Upper lobe of left lung (tissue), 6 donors: ENCODE data around the gene DNASE1L3. TPM values are rescaled to one million over a fixed set of nuclear protein-coding genes. Genes with fewer than 3 reads are reported as not detected.
A peak's percentile ranks its signal among the peaks of the same experiment; 100 is the strongest.
"Not testable (repeated sequence)": the region's sequence is repeated elsewhere in the genome, so short reads cannot be mapped to it uniquely, and the experiment has no call there.

Source experiments
- ATAC-seq, 2 donors: fragments of 200-7000 bp; cut with Tn5 transposase; one replicate each; pipeline ENCODE4 v1.9.1; 2022; ENCODE audit warnings: mild to moderate bottlenecking in 2 of 2, moderate library complexity in 2 of 2; ENCODE audit not compliant: low FRiP score in 2 of 2
- DNase-seq, 2 donors: peaks; one replicate each; pipeline ENCODE4 v3.0.0-alpha.2; 2019 to 2020
- H3K27ac ChIP-seq, 4 donors: fragments of 200-600 bp; sonication (generic); one replicate each; pipeline ENCODE4 v1.5.1; 2016 to 2019
- H3K27me3 ChIP-seq, 4 donors: fragments of 200-600 bp; sonication (generic); one replicate each; pipeline ENCODE4 v1.5.1; 2017 to 2019
- H3K36me3 ChIP-seq, 4 donors: fragments of 200-600 bp; sonication (generic); one replicate each; pipeline ENCODE4 v1.5.1; 2016 to 2019
- H3K4me1 ChIP-seq, 4 donors: fragments of 200-600 bp; sonication (generic); one replicate each; pipeline ENCODE4 v1.5.1; 2018 to 2019
- H3K4me3 ChIP-seq, 4 donors: fragments of 200-600 bp; sonication (generic); one replicate each; pipeline ENCODE4 v1.5.1; 2017 to 2019; ENCODE audit warnings: mild to moderate bottlenecking in 2 of 4, moderate library complexity in 1 of 4
- H3K9me3 ChIP-seq, 4 donors: fragments of 200-600 bp; sonication (generic); one replicate each; pipeline ENCODE4 v1.5.1; 2018 to 2019
- CTCF ChIP-seq, 6 experiments: fragments of 450-650 bp in 4 of 6; fragments of 200-600 bp in 2 of 6; sonication (generic) in 2 of 6; IDR thresholded peaks; one replicate each; pipeline ENCODE4 v1.5.1; 2016 to 2019; ENCODE audit warnings: antibody characterized with exemption in 6 of 6
- EP300 ChIP-seq, 4 donors: sonication (generic); formaldehyde crosslinking; IDR thresholded peaks; one replicate each; pipeline ENCODE4 v1.5.1; 2017; ENCODE audit warnings: antibody characterized with exemption in 4 of 4, control low read depth in 2 of 4
- POLR2A ChIP-seq, 4 donors: fragments of 450-650 bp; IDR thresholded peaks; one replicate each; pipeline ENCODE4 v1.5.1; 2016 to 2017; ENCODE audit warnings: antibody characterized with exemption in 4 of 4, mild to moderate bottlenecking in 2 of 4
- POLR2AphosphoS5 ChIP-seq, 2 donors: sonication (generic); formaldehyde crosslinking; IDR thresholded peaks; one replicate each; pipeline ENCODE4 v1.5.1; 2017; ENCODE audit warnings: antibody characterized with exemption in 2 of 2
- WGBS, 2 donors: methylation state at CpG; one replicate each; pipeline ENCODE4 v1.1.5; 2017 to 2018; 5-methylcytosine and 5-hydroxymethylcytosine counted together
- total RNA-seq, 6 donors: library from RNA; depleted of rRNA in 4 of 6; stranded (reverse); fragments of >200 nt in 4 of 6; gene quantifications; one replicate each; pipeline versions ENCODE4 v1.1.0 to v1.2.1, GENCODE V29; 2016 to 2021
- donor health status: DM: no; HTN: no; CAD: no; lungs with moderate emphysema.
- donor health status: DM: no; HTN: yes; CAD: no; lungs with severe emphysema.

DNASE1L3 gene
- total RNA-seq, 6 donors from 2014 or later, result 0.59 to 35.6 (median 3.3) TPM; not detected in 1

- DNase-seq (no peak), ATAC-seq (no peak)
- WGBS, 2 donors, result 0 to 13% methylated on average over 1 of the region's 1 CpG
- H3K27ac ChIP-seq, result no peak overlapping the region
- no peak for TF ChIP-seq POLR2AphosphoS5 (IDR thresholded peaks at IDR 0.05)
- TF ChIP-seq CTCF (IDR thresholded peaks at IDR 0.05), result no peak
- TF ChIP-seq EP300 (IDR thresholded peaks at IDR 0.05), result no peak
- TF ChIP-seq POLR2A (IDR thresholded peaks at IDR 0.05), result no peak
- H3K36me3 ChIP-seq, result no peaks in the 10 kb centered on the region
- H3K27me3 ChIP-seq, result no peaks in the 10 kb centered on the region
- no peak overlapping the region for H3K4me3 ChIP-seq
- H3K9me3 ChIP-seq, result no peaks in the 10 kb centered on the region
- H3K4me1 ChIP-seq, result no peaks in the 10 kb centered on the region
Observed at GRCh38 chr3:58230876-58231552, 20.2 kb upstream of the DNASE1L3 start.

- WGBS, 2 donors, result 90 to 94% methylated on average over 3 of the region's 3 CpGs
- ATAC-seq, DNase-seq, H3K27me3 ChIP-seq, H3K9me3 ChIP-seq, H3K4me3 ChIP-seq, H3K4me1 ChIP-seq, H3K27ac ChIP-seq, H3K36me3 ChIP-seq: not testable (repeated sequence)
Observed at GRCh38 chr3:58227933-58228332, 17.2 kb upstream of the DNASE1L3 start.

GRCh38 chr3:58223855-58224254 lies 13.1 kb upstream of the DNASE1L3 start:
- WGBS, 2 donors, result 91 to 94% methylated on average over 4 of the region's 4 CpGs
- no peak for ATAC-seq
- no peak overlapping the region for H3K27ac ChIP-seq
- DNase-seq, result no peak
- H3K4me1 ChIP-seq, result no peaks in the 10 kb centered on the region
- H3K36me3 ChIP-seq, result no peaks in the 10 kb centered on the region
- H3K27me3 ChIP-seq, result no peaks in the 10 kb centered on the region
- H3K9me3 ChIP-seq, result no peaks in the 10 kb centered on the region
- TF ChIP-seq POLR2AphosphoS5 (IDR thresholded peaks at IDR 0.05) (no peak), POLR2A (IDR thresholded peaks at IDR 0.05) (no peak), CTCF (IDR thresholded peaks at IDR 0.05) (no peak), EP300 (IDR thresholded peaks at IDR 0.05) (no peak)
- no peak overlapping the region for H3K4me3 ChIP-seq

GRCh38 chr3:58222161-58222724 lies 11.5 kb upstream of the DNASE1L3 start:
- no peak for ATAC-seq
- TF ChIP-seq POLR2A (IDR thresholded peaks at IDR 0.05) (no peak), POLR2AphosphoS5 (IDR thresholded peaks at IDR 0.05) (no peak), EP300 (IDR thresholded peaks at IDR 0.05) (no peak)
- Histone ChIP-seq H3K27me3 (no peaks in the 10 kb centered on the region), H3K4me1 (peaks cover 4 to 8% (median 7%) of the 10 kb centered on the region in 4 donors), H3K36me3 (no peaks in the 10 kb centered on the region), H3K27ac (no peak overlapping the region), H3K9me3 (no peaks in the 10 kb centered on the region), H3K4me3 (no peak overlapping the region)
- no peak for DNase-seq
- WGBS, 2 donors, result 79 to 83% methylated on average over 8 of the region's 8 CpGs

- TF ChIP-seq POLR2A (IDR thresholded peaks at IDR 0.05) (no peak), CTCF (IDR thresholded peaks at IDR 0.05) (no peak), EP300 (IDR thresholded peaks at IDR 0.05) (no peak), POLR2AphosphoS5 (IDR thresholded peaks at IDR 0.05) (no peak)
- Histone ChIP-seq H3K36me3 (no peaks in the 10 kb centered on the region), H3K4me3 (no peak overlapping the region), H3K27me3 (no peaks in the 10 kb centered on the region), H3K4me1 (peaks cover 16 to 27% (median 19%) of the 10 kb centered on the region in 4 donors), H3K27ac (peak overlapping the region in 1 of 4 donors; percentile 3), H3K9me3 (no peaks in the 10 kb centered on the region)
- no peak for DNase-seq
- ATAC-seq, result no peak
- 75 to 82% methylated on average over 1 of the region's 1 CpG for whole genome bisulfite sequencing, 2 donors
Observed at GRCh38 chr3:58218904-58219303, 8.1 kb upstream of the DNASE1L3 start.
